PFSK-1 (cell line): ENCODE measurements around the gene APOL3.

ENCODE experiments used
- FOXP2 ChIP-seq: optimal IDR thresholded peaks from 2 replicates; pipeline ENCODE3; 2011; ENCODE audit warnings: borderline replicate concordance, control low read depth, inconsistent platforms; ENCODE audit not compliant: insufficient read depth; ENCODE audit errors: extremely low read length, extremely low read depth
- POLR2AphosphoS5 ChIP-seq: IDR thresholded peaks from 2 replicates; pipeline ENCODE4 v1.6.1; 2012; ENCODE audit warnings: low read depth, mild to moderate bottlenecking, control low read depth, low read length, moderate library complexity
- SIN3A ChIP-seq: IDR thresholded peaks from 2 replicates; pipeline ENCODE4 v1.6.1; 2012; ENCODE audit warnings: mild to moderate bottlenecking, low read length, moderate library complexity, borderline replicate concordance; ENCODE audit not compliant: insufficient read depth
- TAF1 ChIP-seq: IDR thresholded peaks from 2 replicates; pipeline ENCODE4 v1.6.1; 2012; ENCODE audit warnings: low read length, control low read depth, borderline replicate concordance; ENCODE audit not compliant: insufficient read depth
- TF ChIP-seq, protein P1 (sequence below), 2 experiments: IDR thresholded peaks; 2 replicates each; pipeline versions ENCODE4 v1.6.1 to v1.8.0; 2011 to 2012; ENCODE audit warnings: low read depth in 2 of 2, low read length in 2 of 2, control low read depth in 1 of 2, inconsistent platforms in 1 of 2, mild to moderate bottlenecking in 1 of 2, moderate library complexity in 1 of 2; ENCODE audit not compliant: insufficient read depth in 1 of 2

The APOL3 gene

DNA sequence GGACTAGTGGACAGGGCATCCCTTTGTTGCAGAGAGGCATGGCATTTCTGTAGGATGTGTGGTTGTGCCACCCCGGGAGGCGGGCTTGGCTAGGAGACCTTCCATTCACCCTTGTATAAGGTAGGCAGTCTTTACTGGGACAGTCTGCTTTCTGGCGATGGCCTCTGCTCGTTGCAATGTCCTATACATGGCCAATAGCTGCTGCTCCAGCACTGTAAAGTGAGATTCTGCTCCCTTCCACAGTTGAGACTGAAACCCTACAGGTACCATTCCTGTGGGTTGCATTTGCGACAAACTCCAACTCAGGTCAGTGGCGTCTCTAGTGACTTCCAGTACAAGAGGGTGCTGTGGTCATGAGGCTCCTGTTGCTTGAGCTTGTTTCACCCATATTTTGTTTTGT, 20.4 kb upstream of the APOL3 start:
- TF ChIP-seq SIN3A: no peak
- no peak for TF ChIP-seq TAF1
- no peak for TF ChIP-seq POLR2AphosphoS5
- TF ChIP-seq, protein P1, sequence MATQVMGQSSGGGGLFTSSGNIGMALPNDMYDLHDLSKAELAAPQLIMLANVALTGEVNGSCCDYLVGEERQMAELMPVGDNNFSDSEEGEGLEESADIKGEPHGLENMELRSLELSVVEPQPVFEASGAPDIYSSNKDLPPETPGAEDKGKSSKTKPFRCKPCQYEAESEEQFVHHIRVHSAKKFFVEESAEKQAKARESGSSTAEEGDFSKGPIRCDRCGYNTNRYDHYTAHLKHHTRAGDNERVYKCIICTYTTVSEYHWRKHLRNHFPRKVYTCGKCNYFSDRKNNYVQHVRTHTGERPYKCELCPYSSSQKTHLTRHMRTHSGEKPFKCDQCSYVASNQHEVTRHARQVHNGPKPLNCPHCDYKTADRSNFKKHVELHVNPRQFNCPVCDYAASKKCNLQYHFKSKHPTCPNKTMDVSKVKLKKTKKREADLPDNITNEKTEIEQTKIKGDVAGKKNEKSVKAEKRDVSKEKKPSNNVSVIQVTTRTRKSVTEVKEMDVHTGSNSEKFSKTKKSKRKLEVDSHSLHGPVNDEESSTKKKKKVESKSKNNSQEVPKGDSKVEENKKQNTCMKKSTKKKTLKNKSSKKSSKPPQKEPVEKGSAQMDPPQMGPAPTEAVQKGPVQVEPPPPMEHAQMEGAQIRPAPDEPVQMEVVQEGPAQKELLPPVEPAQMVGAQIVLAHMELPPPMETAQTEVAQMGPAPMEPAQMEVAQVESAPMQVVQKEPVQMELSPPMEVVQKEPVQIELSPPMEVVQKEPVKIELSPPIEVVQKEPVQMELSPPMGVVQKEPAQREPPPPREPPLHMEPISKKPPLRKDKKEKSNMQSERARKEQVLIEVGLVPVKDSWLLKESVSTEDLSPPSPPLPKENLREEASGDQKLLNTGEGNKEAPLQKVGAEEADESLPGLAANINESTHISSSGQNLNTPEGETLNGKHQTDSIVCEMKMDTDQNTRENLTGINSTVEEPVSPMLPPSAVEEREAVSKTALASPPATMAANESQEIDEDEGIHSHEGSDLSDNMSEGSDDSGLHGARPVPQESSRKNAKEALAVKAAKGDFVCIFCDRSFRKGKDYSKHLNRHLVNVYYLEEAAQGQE (IDR thresholded peaks at IDR 0.05; ENCODE audit: insufficient read depth in 1 of 2, low read depth in 2 of 2, low read length in 2 of 2): no peak
- no peak for TF ChIP-seq FOXP2

DNA sequence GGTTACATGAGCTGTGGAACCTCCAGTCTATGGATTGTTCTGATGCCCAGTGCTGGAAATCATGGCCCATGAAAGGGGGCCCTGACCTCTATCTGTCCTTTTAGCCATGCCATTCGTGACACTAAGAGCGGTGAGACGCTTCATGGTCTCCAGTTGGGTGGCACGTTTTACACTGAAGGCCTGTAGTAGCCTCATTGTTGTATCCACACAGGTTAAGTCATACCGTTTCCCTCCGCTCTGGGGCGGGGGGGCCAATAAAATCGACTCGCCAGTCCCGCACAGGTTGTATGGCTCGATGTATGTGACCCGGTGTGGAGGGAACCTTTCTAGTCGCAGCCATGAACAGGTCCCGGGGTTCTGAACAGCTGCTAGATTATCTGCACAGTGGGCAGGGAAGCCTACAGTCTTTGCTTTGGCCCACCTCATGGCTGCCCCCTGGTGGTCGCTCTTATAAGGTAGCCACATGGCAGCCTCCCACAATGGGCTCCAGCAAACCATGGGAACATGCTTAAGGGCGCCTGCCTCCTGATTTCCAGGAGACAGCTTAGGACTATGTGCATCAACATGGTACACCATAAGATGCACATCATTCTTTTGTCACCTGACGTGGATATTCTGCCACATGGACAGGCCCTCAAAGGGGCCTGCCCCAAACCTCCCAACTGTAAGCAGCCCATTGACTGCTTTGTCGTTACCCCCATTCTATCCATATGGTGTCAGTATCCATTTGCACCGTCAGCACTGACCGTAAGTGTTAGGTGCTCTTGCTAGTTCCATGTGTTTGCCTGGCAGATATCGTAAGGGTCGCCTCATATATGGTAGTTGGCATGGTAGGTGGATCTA, 19.7 kb upstream of the APOL3 start:
- TF ChIP-seq, protein P1 (IDR thresholded peaks at IDR 0.05; ENCODE audit: insufficient read depth in 1 of 2, low read depth in 2 of 2, low read length in 2 of 2): no peak
- no peak for TF ChIP-seq SIN3A
- no peak for TF ChIP-seq FOXP2
- TF ChIP-seq TAF1: no peak
- TF ChIP-seq POLR2AphosphoS5: no peak

DNA sequence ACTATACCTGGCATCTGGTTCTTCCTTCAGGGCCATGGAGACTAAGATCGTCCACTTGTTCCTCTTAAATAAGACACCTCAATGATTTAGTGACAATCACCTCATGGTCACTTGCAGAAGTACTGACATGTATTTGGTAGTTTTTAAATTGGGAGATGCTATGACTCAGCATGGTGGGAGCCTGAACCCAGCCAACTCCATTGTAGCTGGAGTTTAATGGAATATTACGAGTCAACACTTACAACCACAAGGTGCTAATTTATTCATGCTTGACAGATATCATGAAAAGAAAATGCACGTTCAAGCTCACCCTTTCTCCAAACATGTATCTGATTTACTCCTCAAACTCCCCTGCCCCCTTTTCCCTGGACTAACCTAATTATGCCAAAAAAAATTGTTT, 16.6 kb upstream of the APOL3 start:
- TF ChIP-seq, protein P1 (IDR thresholded peaks at IDR 0.05; ENCODE audit: insufficient read depth in 1 of 2, low read depth in 2 of 2, low read length in 2 of 2): no peak
- TF ChIP-seq SIN3A (no peak), POLR2AphosphoS5 (no peak), TAF1 (no peak), FOXP2 (no peak)

DNA sequence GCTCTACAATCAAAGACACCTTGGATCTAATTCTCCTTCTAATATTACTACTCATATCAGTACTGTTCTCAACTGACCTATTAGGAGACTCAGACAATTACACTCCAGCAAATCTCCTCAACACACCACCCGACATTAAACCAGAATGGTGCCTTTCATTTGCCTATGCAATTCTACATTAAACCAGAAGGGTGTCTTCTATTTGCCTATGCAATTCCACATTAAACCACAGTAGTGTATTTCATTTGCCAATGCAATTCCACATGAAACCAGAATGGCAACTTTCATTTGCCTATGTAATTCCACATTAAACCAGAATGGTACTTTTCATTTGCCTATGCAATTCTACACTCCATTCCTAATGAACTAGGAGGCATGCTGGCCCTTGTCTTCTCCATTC, 15.3 kb upstream of the APOL3 start:
- TF ChIP-seq SIN3A: no peak
- no peak for TF ChIP-seq FOXP2
- TF ChIP-seq POLR2AphosphoS5: no peak
- TF ChIP-seq, protein P1 (IDR thresholded peaks at IDR 0.05; ENCODE audit: insufficient read depth in 1 of 2, low read depth in 2 of 2, low read length in 2 of 2): no peak
- TF ChIP-seq TAF1: no peak
